ENCODE measurements around the gene SERPINA3. TPM values are rescaled to one million over a fixed set of nuclear protein-coding genes. Genes with fewer than 3 reads are reported as not detected.

SERPINA3 gene
- total and polyA plus RNA-seq, 2 donors, result 1.3 to 120 TPM

GRCh38 chr14:94615254-94615653 is 3.1 kb downstream of the SERPINA3 start:
- no peak overlapping the region for H3K4me3 ChIP-seq (ENCODE audit: low read length in 2 of 2)
- whole genome bisulfite sequencing, result 61% methylated on average over 3 of the region's 3 CpGs
- H3K27ac ChIP-seq (ENCODE audit: low read depth in 1 of 2, low read length in 1 of 2), result no peak overlapping the region
- H3K27me3 ChIP-seq (ENCODE audit: control insufficient read depth in 2 of 2, insufficient read depth in 1 of 2, low read length in 1 of 2), result no peaks in the 10 kb centered on the region
- H3K36me3 ChIP-seq (ENCODE audit: control insufficient read depth in 2 of 2, insufficient read depth in 2 of 2, low read length in 1 of 2), result no peaks in the 10 kb centered on the region
- no peaks in the 10 kb centered on the region for H3K4me1 ChIP-seq (ENCODE audit: control insufficient read depth in 2 of 2, insufficient read depth in 2 of 2, low read length in 2 of 2)
- DNase-seq (ENCODE audit: low read depth in 6 of 9, low spot score in 9 of 9), result no peak
- H3K9me3 ChIP-seq (ENCODE audit: control insufficient read depth in 2 of 2, insufficient read depth in 1 of 2, low read length in 1 of 2), result peaks cover 0 to 7% of the 10 kb centered on the region in 2 donors

DNA sequence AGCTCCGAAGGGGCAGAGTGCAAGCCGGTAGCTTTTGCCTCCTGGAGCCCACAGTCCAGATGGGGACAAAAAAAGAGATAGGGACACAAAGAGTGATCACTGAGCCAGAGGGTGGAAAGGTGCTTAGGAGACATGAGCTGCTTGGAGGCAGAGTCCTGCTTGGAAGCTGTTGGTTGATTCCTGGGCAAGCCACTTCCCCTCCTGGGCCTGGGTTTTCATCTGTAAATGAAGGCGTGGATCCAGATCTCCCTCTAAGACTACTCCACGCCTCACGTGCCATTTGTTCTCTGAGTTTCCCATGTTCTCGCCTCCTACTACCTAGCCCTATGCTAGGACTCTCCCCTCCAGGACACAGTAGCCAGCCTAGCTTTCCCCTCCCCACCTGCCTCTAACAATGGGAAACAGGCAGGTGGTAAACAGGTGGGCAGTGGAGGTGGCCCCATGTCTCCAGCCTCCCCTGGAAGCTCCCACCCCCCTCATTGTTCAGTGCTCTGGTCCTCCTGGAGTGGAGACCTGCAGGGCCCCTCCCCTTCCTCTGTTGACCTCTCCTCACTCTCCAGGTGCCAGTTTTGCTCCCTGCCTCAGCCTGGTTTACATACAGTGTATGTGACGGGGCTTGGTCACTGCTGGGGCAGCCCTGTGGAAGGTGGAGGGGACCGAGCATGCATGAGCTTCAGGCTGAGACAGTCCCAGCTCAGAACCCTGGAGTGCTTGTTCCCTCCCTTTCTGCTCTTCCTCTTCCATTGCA is 3.8 kb downstream of the SERPINA3 start:
- no peak for DNase-seq (ENCODE audit: low read depth in 6 of 9, low spot score in 9 of 9)
- Histone ChIP-seq H3K9me3 (ENCODE audit: control insufficient read depth in 2 of 2, insufficient read depth in 1 of 2, low read length in 1 of 2) (peaks cover 0 to 7% of the 10 kb centered on the region in 2 donors), H3K27me3 (ENCODE audit: control insufficient read depth in 2 of 2, insufficient read depth in 1 of 2, low read length in 1 of 2) (no peaks in the 10 kb centered on the region), H3K4me1 (ENCODE audit: control insufficient read depth in 2 of 2, insufficient read depth in 2 of 2, low read length in 2 of 2) (no peaks in the 10 kb centered on the region), H3K27ac (ENCODE audit: low read depth in 1 of 2, low read length in 1 of 2) (no peak overlapping the region), H3K36me3 (ENCODE audit: control insufficient read depth in 2 of 2, insufficient read depth in 2 of 2, low read length in 1 of 2) (no peaks in the 10 kb centered on the region), H3K4me3 (ENCODE audit: low read length in 2 of 2) (no peak overlapping the region)
- WGBS, result 92% methylated on average over 8 of the region's 8 CpGs

GRCh38 chr14:94617366-94617941 is 5.3 kb downstream of the SERPINA3 start:
- H3K4me1 ChIP-seq (ENCODE audit: control insufficient read depth in 2 of 2, insufficient read depth in 2 of 2, low read length in 2 of 2), result no peaks in the 10 kb centered on the region
- peaks cover 0 to 7% of the 10 kb centered on the region in 2 donors for H3K9me3 ChIP-seq (ENCODE audit: control insufficient read depth in 2 of 2, insufficient read depth in 1 of 2, low read length in 1 of 2)
- H3K4me3 ChIP-seq (ENCODE audit: low read length in 2 of 2), result no peak overlapping the region
- no peak for DNase-seq (ENCODE audit: low read depth in 6 of 9, low spot score in 9 of 9)
- no peak overlapping the region for H3K27ac ChIP-seq (ENCODE audit: low read depth in 1 of 2, low read length in 1 of 2)
- no peaks in the 10 kb centered on the region for H3K36me3 ChIP-seq (ENCODE audit: control insufficient read depth in 2 of 2, insufficient read depth in 2 of 2, low read length in 1 of 2)
- no peaks in the 10 kb centered on the region for H3K27me3 ChIP-seq (ENCODE audit: control insufficient read depth in 2 of 2, insufficient read depth in 1 of 2, low read length in 1 of 2)
- 91% methylated on average over 5 of the region's 5 CpGs for WGBS

DNA sequence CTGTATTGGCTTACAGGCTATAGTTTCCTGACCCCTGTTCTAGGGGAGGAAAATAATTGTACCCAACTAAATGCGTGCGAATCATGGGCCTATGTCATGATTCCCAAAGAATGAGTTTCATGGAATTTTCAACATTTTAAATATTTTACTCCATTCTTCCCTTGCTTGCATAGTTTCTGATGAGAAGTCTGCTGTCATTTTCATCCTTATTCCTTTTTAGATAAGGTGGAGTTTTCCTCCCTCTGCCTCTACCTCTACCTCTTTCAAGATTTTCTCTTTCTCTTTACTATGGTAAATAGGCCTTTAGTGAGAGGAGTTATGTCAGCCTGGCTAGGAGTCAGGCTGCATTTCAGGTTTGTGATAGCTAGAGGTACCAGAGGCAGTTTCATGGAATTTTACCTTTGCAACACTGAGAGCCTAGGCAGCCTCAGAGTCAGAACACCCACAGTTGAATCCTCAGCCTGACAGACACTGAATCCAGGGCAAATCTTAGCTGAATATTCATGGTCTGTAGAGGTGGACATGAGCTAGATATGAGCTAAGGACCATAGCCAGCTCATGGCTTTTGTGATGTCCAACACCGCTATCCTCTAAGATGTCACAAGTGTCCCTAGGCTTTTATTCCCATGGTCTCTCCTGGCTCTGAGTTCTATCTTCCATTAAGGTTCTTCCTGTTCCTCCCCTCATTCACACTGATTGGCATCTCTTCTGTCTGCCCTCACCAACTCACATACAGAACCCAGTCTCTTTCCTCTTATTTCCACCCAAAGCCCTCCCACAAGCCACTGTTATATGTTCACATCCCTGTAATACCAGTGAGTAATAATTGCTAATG is 6.0 kb downstream of the SERPINA3 start:
- Histone ChIP-seq H3K4me1 (ENCODE audit: control insufficient read depth in 2 of 2, insufficient read depth in 2 of 2, low read length in 2 of 2) (no peaks in the 10 kb centered on the region), H3K27ac (ENCODE audit: low read depth in 1 of 2, low read length in 1 of 2) (no peak overlapping the region), H3K9me3 (ENCODE audit: control insufficient read depth in 2 of 2, insufficient read depth in 1 of 2, low read length in 1 of 2) (peaks cover 0 to 7% of the 10 kb centered on the region in 2 donors), H3K27me3 (ENCODE audit: control insufficient read depth in 2 of 2, insufficient read depth in 1 of 2, low read length in 1 of 2) (no peaks in the 10 kb centered on the region), H3K36me3 (ENCODE audit: control insufficient read depth in 2 of 2, insufficient read depth in 2 of 2, low read length in 1 of 2) (no peaks in the 10 kb centered on the region), H3K4me3 (ENCODE audit: low read length in 2 of 2) (no peak overlapping the region)
- no peak for DNase-seq (ENCODE audit: low read depth in 6 of 9, low spot score in 9 of 9)
- WGBS, result 100% methylated on average over 3 of the region's 3 CpGs

- Histone ChIP-seq H3K4me3 (ENCODE audit: low read length in 2 of 2) (no peak overlapping the region), H3K27ac (ENCODE audit: low read depth in 1 of 2, low read length in 1 of 2) (no peak overlapping the region), H3K4me1 (ENCODE audit: control insufficient read depth in 2 of 2, insufficient read depth in 2 of 2, low read length in 2 of 2) (no peaks in the 10 kb centered on the region), H3K9me3 (ENCODE audit: control insufficient read depth in 2 of 2, insufficient read depth in 1 of 2, low read length in 1 of 2) (peaks cover 0 to 7% of the 10 kb centered on the region in 2 donors), H3K36me3 (ENCODE audit: control insufficient read depth in 2 of 2, insufficient read depth in 2 of 2, low read length in 1 of 2) (no peaks in the 10 kb centered on the region), H3K27me3 (ENCODE audit: control insufficient read depth in 2 of 2, insufficient read depth in 1 of 2, low read length in 1 of 2) (no peaks in the 10 kb centered on the region)
- DNase-seq (ENCODE audit: low read depth in 6 of 9, low spot score in 9 of 9), result no peak
- 91% methylated on average over 6 of the region's 6 CpGs for WGBS
These were observed 7.1 kb downstream of the SERPINA3 start for GRCh38 chr14:94619297-94619696.

DNA sequence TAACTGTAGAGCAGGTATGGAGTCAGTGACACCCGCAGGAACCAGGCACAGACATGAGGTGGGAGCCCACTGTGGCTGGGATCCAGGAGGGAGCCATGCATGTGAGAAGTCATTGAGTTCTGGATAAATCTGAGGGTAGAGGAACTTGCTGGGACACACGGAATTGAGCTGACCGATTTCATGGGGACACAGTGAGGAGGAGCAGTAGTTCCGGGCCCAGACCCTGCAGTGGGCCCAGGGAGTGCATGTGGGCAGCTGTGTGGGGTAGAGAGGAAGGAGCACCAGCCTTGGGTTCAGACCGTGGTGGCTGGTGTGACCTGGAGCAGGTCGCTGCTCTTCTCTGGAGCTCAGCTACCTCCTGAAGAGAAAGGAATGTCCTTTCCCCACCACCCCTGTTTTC is 8.4 kb downstream of the SERPINA3 start:
- 89% methylated on average over 6 of the region's 6 CpGs for WGBS
- Histone ChIP-seq H3K4me3 (ENCODE audit: low read length in 2 of 2) (no peak overlapping the region), H3K4me1 (ENCODE audit: control insufficient read depth in 2 of 2, insufficient read depth in 2 of 2, low read length in 2 of 2) (no peaks in the 10 kb centered on the region), H3K27me3 (ENCODE audit: control insufficient read depth in 2 of 2, insufficient read depth in 1 of 2, low read length in 1 of 2) (no peaks in the 10 kb centered on the region), H3K9me3 (ENCODE audit: control insufficient read depth in 2 of 2, insufficient read depth in 1 of 2, low read length in 1 of 2) (peaks cover 0 to 7% of the 10 kb centered on the region in 2 donors), H3K27ac (ENCODE audit: low read depth in 1 of 2, low read length in 1 of 2) (no peak overlapping the region), H3K36me3 (ENCODE audit: control insufficient read depth in 2 of 2, insufficient read depth in 2 of 2, low read length in 1 of 2) (no peaks in the 10 kb centered on the region)
- no peak for DNase-seq (ENCODE audit: low read depth in 6 of 9, low spot score in 9 of 9)

GRCh38 chr14:94621358-94622134 is 9.4 kb downstream of the SERPINA3 start:
- H3K36me3 ChIP-seq (ENCODE audit: control insufficient read depth in 2 of 2, insufficient read depth in 2 of 2, low read length in 1 of 2), result no peaks in the 10 kb centered on the region
- no peak overlapping the region for H3K4me3 ChIP-seq (ENCODE audit: low read length in 2 of 2)
- no peak overlapping the region for H3K27ac ChIP-seq (ENCODE audit: low read depth in 1 of 2, low read length in 1 of 2)
- 86% methylated on average over 5 of the region's 5 CpGs for WGBS
- no peaks in the 10 kb centered on the region for H3K27me3 ChIP-seq (ENCODE audit: control insufficient read depth in 2 of 2, insufficient read depth in 1 of 2, low read length in 1 of 2)
- no peak for DNase-seq (ENCODE audit: low read depth in 6 of 9, low spot score in 9 of 9)
- H3K9me3 ChIP-seq (ENCODE audit: control insufficient read depth in 2 of 2, insufficient read depth in 1 of 2, low read length in 1 of 2), result peaks cover 0 to 7% of the 10 kb centered on the region in 2 donors
- H3K4me1 ChIP-seq (ENCODE audit: control insufficient read depth in 2 of 2, insufficient read depth in 2 of 2, low read length in 2 of 2), result no peaks in the 10 kb centered on the region

DNA sequence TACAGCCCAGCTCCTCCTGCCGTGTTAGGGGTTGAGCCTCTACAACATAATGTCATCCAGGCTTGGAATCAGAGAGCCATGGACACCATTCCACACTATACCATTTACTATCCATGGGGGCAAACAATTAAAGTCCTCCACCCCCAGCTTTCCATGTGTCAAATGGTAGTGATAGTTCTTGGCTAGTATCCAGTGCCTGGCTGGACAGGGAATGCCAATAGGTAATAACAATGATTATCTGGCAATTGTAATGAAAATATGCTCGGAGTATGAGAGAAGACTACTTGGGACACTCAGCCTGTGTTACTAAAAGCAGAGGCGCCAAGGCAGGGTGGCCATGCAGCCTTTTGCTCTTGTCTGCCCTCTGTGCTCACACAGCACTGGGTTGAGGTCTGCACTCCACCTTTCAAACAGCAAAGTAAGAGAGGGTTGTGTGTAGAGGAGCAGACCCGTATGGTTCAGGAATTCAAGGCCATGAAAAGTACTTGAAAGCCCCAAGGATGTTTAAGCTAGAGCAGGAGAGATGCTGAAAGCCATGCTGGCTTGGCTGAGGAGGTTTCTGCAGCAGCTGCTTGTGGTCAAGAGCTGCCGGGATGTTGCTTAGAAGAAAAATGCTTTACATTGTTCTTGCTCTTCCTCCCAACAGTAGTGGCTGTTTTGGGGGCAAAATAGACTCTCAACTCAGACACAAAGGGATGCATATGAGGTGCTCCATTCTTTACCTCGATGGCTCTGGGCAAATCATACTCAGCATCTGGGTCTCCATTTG is 10.6 kb downstream of the SERPINA3 start:
- Histone ChIP-seq H3K4me3 (ENCODE audit: low read length in 2 of 2) (no peak overlapping the region), H3K27me3 (ENCODE audit: control insufficient read depth in 2 of 2, insufficient read depth in 1 of 2, low read length in 1 of 2) (no peaks in the 10 kb centered on the region), H3K36me3 (ENCODE audit: control insufficient read depth in 2 of 2, insufficient read depth in 2 of 2, low read length in 1 of 2) (no peaks in the 10 kb centered on the region), H3K4me1 (ENCODE audit: control insufficient read depth in 2 of 2, insufficient read depth in 2 of 2, low read length in 2 of 2) (no peaks in the 10 kb centered on the region), H3K9me3 (ENCODE audit: control insufficient read depth in 2 of 2, insufficient read depth in 1 of 2, low read length in 1 of 2) (peaks cover 0 to 7% of the 10 kb centered on the region in 2 donors), H3K27ac (ENCODE audit: low read depth in 1 of 2, low read length in 1 of 2) (no peak overlapping the region)
- 60% methylated on average over 6 of the region's 6 CpGs for WGBS
- no peak for DNase-seq (ENCODE audit: low read depth in 6 of 9, low spot score in 9 of 9)

Measured in thymus (tissue), 11 donors.